ENCODE data around the gene SPRR2A. TPM values are rescaled to one million over a fixed set of nuclear protein-coding genes. Genes with fewer than 3 reads are reported as not detected.

SPRR2A gene
- total RNA-seq: not detected in 2 replicates

DNA sequence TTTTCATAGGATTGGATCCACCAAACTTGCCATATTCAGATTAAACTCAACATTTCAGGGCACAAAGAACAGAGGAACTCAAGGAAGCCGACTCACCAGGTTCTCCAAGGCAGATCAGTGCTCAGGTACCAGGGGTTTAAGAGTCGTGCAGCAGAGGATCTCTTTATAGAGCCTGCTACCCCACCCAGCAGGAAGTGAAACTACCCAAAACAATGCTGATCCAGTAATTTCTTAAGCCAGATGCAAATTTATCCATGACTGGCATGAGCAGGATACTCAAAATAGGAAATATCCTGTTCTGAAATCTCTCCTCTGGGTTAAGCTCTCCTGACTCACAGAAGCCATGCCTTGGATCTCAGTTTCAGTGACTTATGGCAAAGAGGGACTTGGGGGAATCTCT is at the start of gene SPRR2A:
Gene SPRR2A (minus strand): TSS at position 138 of the 400 bp plus-strand sequence. CDS start 777 bp downstream, outside the sequence.

DNA sequence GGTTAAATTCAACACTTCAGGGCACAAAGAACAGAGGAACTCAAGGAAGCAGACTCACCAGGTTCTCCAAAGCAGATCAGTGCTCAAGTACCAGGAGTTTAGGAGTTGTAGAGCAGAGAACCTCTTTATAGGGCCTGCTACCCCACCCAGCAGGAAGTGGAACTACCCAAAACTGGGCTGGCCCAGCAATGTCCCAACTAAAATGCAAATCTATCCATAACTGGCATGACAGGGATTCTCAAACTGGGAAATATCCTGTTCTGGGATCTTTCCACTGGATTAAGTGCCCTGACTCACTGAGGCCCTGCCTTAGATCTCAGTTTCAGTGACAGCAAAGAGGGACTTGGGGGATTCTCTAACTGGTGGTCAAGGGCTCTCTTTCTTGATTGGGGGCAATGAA is 37.1 kb upstream of the SPRR2A start, which contains the start of gene SPRR2E:
Gene SPRR2E (minus strand): TSS at position 101 of the 400 bp plus-strand sequence. CDS start 775 bp downstream, outside the sequence.

DNA sequence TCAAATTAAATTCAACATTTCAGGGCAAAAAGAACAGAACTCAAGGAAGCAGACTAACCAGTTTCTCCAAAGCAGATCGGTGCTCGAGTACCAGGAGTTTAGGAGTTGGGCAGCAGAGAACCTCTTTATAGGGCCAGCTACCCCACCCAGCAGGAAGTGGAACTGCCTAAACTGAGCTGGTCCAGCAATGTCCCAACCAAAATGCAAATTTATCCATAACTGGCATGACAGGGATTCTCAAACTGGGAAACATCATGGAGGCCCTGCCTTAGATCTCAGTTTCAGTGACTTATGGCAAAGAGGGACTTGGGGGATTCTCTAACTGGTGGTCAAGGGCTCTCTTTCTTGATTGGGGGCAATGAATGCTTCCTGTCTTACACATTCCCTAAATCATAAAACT is 14.2 kb upstream of the SPRR2A start, which contains the start of gene SPRR2B:
Gene SPRR2B (minus strand): TSS at position 101 of the 400 bp plus-strand sequence. CDS start 772 bp downstream, outside the sequence.

DNA sequence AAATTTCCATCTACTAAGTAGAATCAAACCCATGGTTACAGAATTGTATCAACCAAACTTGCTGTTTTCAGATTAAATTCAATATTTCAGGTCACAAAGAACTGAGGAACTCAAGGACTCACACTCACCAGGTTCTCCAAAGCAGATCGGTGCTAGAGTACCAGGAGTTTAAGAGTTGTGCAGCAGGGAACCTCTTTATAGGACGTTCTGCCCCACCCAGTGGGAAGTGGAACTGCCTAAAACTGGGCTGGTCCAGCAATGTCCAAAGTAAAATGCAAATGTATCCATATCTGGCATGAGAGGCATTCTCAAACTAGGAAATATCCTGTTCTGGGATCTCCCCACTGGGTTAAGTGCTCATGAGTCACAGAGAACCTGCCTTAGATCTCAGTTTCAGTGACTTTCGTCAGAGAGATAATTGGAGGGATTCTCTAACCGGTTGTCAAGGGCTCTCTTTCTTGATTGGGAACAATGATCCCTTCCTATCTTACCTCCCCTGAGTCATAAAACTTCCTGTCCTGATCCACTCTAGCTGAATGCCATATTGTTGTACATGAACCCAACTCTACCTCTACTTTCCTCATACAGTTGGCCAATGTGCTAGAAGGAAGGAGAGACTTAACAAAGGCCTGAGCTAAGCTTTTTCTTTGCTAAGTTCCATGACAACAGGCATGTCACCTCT is 16.2 kb downstream of the SPRR2A start, which contains the start of gene SPRR2D:
Gene SPRR2D (minus strand): TSS at position 171 of the 682 bp plus-strand sequence. CDS start 774 bp downstream, outside the sequence.

DNA sequence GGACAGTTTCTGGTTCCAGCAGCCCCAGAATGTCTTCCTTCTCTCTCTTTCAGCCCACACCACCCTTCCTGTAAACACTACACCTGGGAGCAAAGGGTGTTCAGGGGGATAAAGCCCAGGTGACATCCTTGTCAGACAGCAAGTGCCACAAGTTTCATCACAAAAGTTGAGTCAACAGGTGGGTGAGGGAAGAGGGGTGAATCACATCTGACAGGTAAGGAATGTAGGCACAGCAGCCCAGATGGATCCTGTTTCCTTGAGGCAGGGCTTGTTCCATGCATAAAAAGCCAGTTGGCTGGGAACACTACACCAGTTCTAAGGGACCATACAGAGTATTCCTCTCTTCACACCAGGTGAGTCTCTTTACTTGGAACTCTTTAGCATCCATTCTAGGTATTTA is 26.4 kb downstream of the SPRR2A start, which contains the start of gene SPRR1B:
Gene SPRR1B (plus strand): TSS at position 309 of the 400 bp plus-strand sequence. CDS start 1,143 bp downstream, outside the sequence.

Other genes starting within 250 kb of the SPRR2A start
- gene LCE1B, start 245.5 kb downstream of the SPRR2A start, total RNA-seq: not detected in 2 replicates
- not detected in 2 replicates for gene LCE1A, start 230.0 kb downstream of the SPRR2A start, total RNA-seq
- gene LCE6A, start 214.7 kb downstream of the SPRR2A start, total RNA-seq: not detected in 2 replicates
- gene LCE7A, start 197.5 kb downstream of the SPRR2A start, total RNA-seq: not detected in 2 replicates
- not detected in 2 replicates for gene SMCP, start 179.2 kb downstream of the SPRR2A start, total RNA-seq
- gene IVL, start 149.0 kb downstream of the SPRR2A start, total RNA-seq: not detected in 2 replicates
- gene SPRR5, start 110.3 kb downstream of the SPRR2A start, total RNA-seq: not detected in 2 replicates
- not detected in 2 replicates for gene SPRR4, start 86.9 kb downstream of the SPRR2A start, total RNA-seq
- gene SPRR1A, start 73.4 kb downstream of the SPRR2A start, total RNA-seq: not detected in 2 replicates
- gene SPRR3, start 55.8 kb downstream of the SPRR2A start, total RNA-seq: not detected in 2 replicates
- gene SPRR1B, start 26.3 kb downstream of the SPRR2A start, total RNA-seq: not detected in 2 replicates
- not detected in 2 replicates for gene SPRR2D, start 16.4 kb downstream of the SPRR2A start, total RNA-seq
- not detected in 2 replicates for gene SPRR2B, start 14.1 kb upstream of the SPRR2A start, total RNA-seq
- gene SPRR2E, start 37.0 kb upstream of the SPRR2A start, total RNA-seq: not detected in 2 replicates
- not detected in 2 replicates for gene SPRR2F, start 56.0 kb upstream of the SPRR2A start, total RNA-seq
- not detected in 2 replicates for gene SPRR2G, start 93.4 kb upstream of the SPRR2A start, total RNA-seq
- gene LELP1, start 145.9 kb upstream of the SPRR2A start, total RNA-seq: not detected in 2 replicates
- not detected in 2 replicates for gene PRR9, start 160.1 kb upstream of the SPRR2A start, total RNA-seq
- not detected in 2 replicates for gene LORICRIN, start 202.2 kb upstream of the SPRR2A start, total RNA-seq